ENCODE data around the gene MEFV. TPM values are rescaled to one million over a fixed set of nuclear protein-coding genes. Genes with fewer than 3 reads are reported as not detected.

Gene MEFV
- total RNA-seq, result 13.5 TPM
- long read RNA-seq, partial matches to known transcripts, result 2 of 5 reads
- long read RNA-seq, other reads (novel, unspliced or antisense), result 3 of 5 reads

GRCh38 chr16:3256146-3256865, at the start of gene MEFV:
MEFV (minus strand) TSS chr16:3256633; CDS start chr16:3256587, 46 bp downstream.
- no peaks in the 10 kb centered on the region for H3K9me3 ChIP-seq
- peaks cover 5% of the 10 kb centered on the region for H3K27me3 ChIP-seq (ENCODE audit: low read depth)
- TF ChIP-seq CTCF (IDR thresholded peaks at IDR 0.05), result no peak
- DNase-seq, result no peak
- peak; percentile 61 to 69 for ATAC-seq
- peak within 1 kb of the TSS; percentile 46 for H3K4me3 ChIP-seq
- intact Hi-C loops (cut with DNase I), result no loop called here
- no peaks in the 10 kb centered on the region for H3K36me3 ChIP-seq
- H3K4me1 ChIP-seq, result peaks cover 10% of the 10 kb centered on the region
- H3K27ac ChIP-seq, result peak within 1 kb of the TSS; percentile 56

- Histone ChIP-seq H3K36me3 (peaks cover 12% of the 10 kb centered on the region), H3K27ac (peak overlapping the region; percentile 92), H3K4me3 (peak overlapping the region; percentile 75), H3K4me1 (peaks cover 15% of the 10 kb centered on the region), H3K9me3 (peaks cover 69% of the 10 kb centered on the region), H3K27me3 (ENCODE audit: low read depth) (no peaks in the 10 kb centered on the region)
- ATAC-seq, result no peak
- intact Hi-C loops (cut with DNase I), result no loop called here
- DNase-seq, result no peak
- no peak for TF ChIP-seq CTCF (IDR thresholded peaks at IDR 0.05)
Measured at GRCh38 chr16:3306078-3306477, 49.6 kb upstream of the MEFV start.

- peaks cover 69% of the 10 kb centered on the region for H3K9me3 ChIP-seq
- peaks cover 15% of the 10 kb centered on the region for H3K4me1 ChIP-seq
- intact Hi-C loops (cut with DNase I), result no loop called here
- no peaks in the 10 kb centered on the region for H3K27me3 ChIP-seq (ENCODE audit: low read depth)
- TF ChIP-seq CTCF (IDR thresholded peaks at IDR 0.05), result peak; percentile 6
- peaks cover 12% of the 10 kb centered on the region for H3K36me3 ChIP-seq
- DNase-seq (peak; percentile 94), ATAC-seq (peak; percentile 100)
- peak within 1 kb of the TSS; percentile 75 for H3K4me3 ChIP-seq
- H3K27ac ChIP-seq, result peak within 1 kb of the TSS; percentile 92
Measured at GRCh38 chr16:3305109-3306068, 49.0 kb upstream of the MEFV start, which contains the start of the genes TIGD7 and ZNF75A. TIGD7 (minus strand) TSS chr16:3305430; CDS start chr16:3300614, 4,816 bp downstream. ZNF75A (plus strand) TSS chr16:3305497; CDS start chr16:3308429, 2,932 bp downstream.

- Histone ChIP-seq H3K9me3 (peaks cover 66% of the 10 kb centered on the region), H3K4me3 (peak overlapping the region; percentile 75), H3K4me1 (peaks cover 15% of the 10 kb centered on the region), H3K36me3 (peaks cover 12% of the 10 kb centered on the region), H3K27me3 (ENCODE audit: low read depth) (no peaks in the 10 kb centered on the region), H3K27ac (no peak overlapping the region)
- no peak for TF ChIP-seq CTCF (IDR thresholded peaks at IDR 0.05)
- intact Hi-C loops (cut with DNase I), result no loop called here
- ATAC-seq (no peak), DNase-seq (no peak)
Measured at GRCh38 chr16:3304370-3304769, 47.9 kb upstream of the MEFV start.

- Histone ChIP-seq H3K27ac (no peak overlapping the region), H3K36me3 (peaks cover 5% of the 10 kb centered on the region), H3K4me1 (no peaks in the 10 kb centered on the region), H3K27me3 (ENCODE audit: low read depth) (no peaks in the 10 kb centered on the region), H3K4me3 (no peak overlapping the region), H3K9me3 (peaks cover 91% of the 10 kb centered on the region)
- no peak for TF ChIP-seq CTCF (IDR thresholded peaks at IDR 0.05)
- intact Hi-C loops (cut with DNase I), result no loop called here
- ATAC-seq (peak in 1 of 2 donors; percentile 11), DNase-seq (no peak)
Measured at GRCh38 chr16:3295783-3296182, 39.4 kb upstream of the MEFV start.
